Loucy (cell line): Measurements from ENCODE around the gene KLHDC8A.

Experiments
- H2AFZ ChIP-seq: fragments of 200-600 bp; sonication (generic); 2 replicates; pipeline ENCODE4 v1.6.0; 2016; ENCODE audit warnings: antibody characterized with exemption, mild to moderate bottlenecking, low read length, moderate library complexity
- H3F3A ChIP-seq: fragments of 200-600 bp; 2 replicates; pipeline ENCODE4 v1.6.0; 2016; ENCODE audit warnings: antibody characterized with exemption, low read depth, mild to moderate bottlenecking
- H3K27me3 ChIP-seq: fragments of 200-600 bp; sonication (generic); 2 replicates; pipeline ENCODE4 v1.6.1; 2014; ENCODE audit warnings: low read length, mild to moderate bottlenecking; ENCODE audit not compliant: insufficient read depth, poor library complexity, severe bottlenecking
- H3K36me3 ChIP-seq: fragments of 200-600 bp; sonication (generic); 2 replicates; pipeline ENCODE4 v1.6.1; 2016; ENCODE audit warnings: low read length; ENCODE audit not compliant: insufficient read depth
- H3K4me1 ChIP-seq: fragments of 200-600 bp; sonication (generic); 2 replicates; pipeline ENCODE4 v1.5.1; 2014; ENCODE audit warnings: low read length, mild to moderate bottlenecking; ENCODE audit not compliant: insufficient read depth, poor library complexity, severe bottlenecking
- H3K4me2 ChIP-seq: fragments of 200-600 bp; sonication (generic); 2 replicates; pipeline ENCODE4 v1.6.0; 2014; ENCODE audit warnings: antibody characterized with exemption, low read length, low read depth, mild to moderate bottlenecking; ENCODE audit not compliant: poor library complexity, severe bottlenecking
- H3K4me3 ChIP-seq: fragments of 200-600 bp; sonication (generic); 2 replicates; pipeline ENCODE4 v1.5.1; 2014; ENCODE audit warnings: low read length, mild to moderate bottlenecking, mixed read lengths; ENCODE audit not compliant: poor library complexity, severe bottlenecking
- H3K79me2 ChIP-seq: fragments of 200-600 bp; sonication (generic); 2 replicates; pipeline ENCODE4 v1.6.1; 2014; ENCODE audit warnings: low read length; ENCODE audit not compliant: insufficient read depth
- H3K9ac ChIP-seq: fragments of 200-600 bp; sonication (generic); 2 replicates; pipeline ENCODE4 v1.6.0; 2014; ENCODE audit warnings: mild to moderate bottlenecking, low read depth, low read length, moderate library complexity; ENCODE audit not compliant: poor library complexity, severe bottlenecking
- H3K9me2 ChIP-seq: fragments of 200-600 bp; sonication (generic); replicated peaks from 2 replicates; pipeline ENCODE4 v1.6.1; 2016; ENCODE audit warnings: low read depth, low read length, mixed read lengths
- H3K9me3 ChIP-seq: fragments of 200-600 bp; sonication (generic); 2 replicates; pipeline ENCODE4 v1.6.1; 2014; ENCODE audit warnings: mild to moderate bottlenecking, antibody characterized with exemption, low read length, low read depth; ENCODE audit not compliant: insufficient read depth
- H4K20me1 ChIP-seq: fragments of 200-600 bp; sonication (generic); 2 replicates; pipeline ENCODE4 v1.6.0; 2014; ENCODE audit warnings: antibody characterized with exemption, low read length, mild to moderate bottlenecking; ENCODE audit not compliant: insufficient read depth, poor library complexity, severe bottlenecking
- EZH2phosphoT487 ChIP-seq: fragments of 200-600 bp; IDR thresholded peaks from 2 replicates; pipeline ENCODE4 v1.6.1; 2018; ENCODE audit warnings: antibody characterized with exemption, mild to moderate bottlenecking, moderate library complexity, borderline replicate concordance
- TF ChIP-seq, protein P1 (sequence below): fragments of 200-600 bp; sonication (generic); conservative IDR thresholded peaks from 2 replicates; pipeline ENCODE4 v1.5.1; 2014; ENCODE audit warnings: mild to moderate bottlenecking, antibody characterized with exemption, low read length

KLHDC8A gene

GRCh38 chr1:205306929-205307566, 49.7 kb downstream of the KLHDC8A start:
- Histone ChIP-seq H3K9me3 (no peaks in the 10 kb centered on the region), H3K4me3 (no peak overlapping the region), H3K9me2 (no peaks in the 10 kb centered on the region), H3K27me3 (no peaks in the 10 kb centered on the region), H3K36me3 (peaks cover 4% of the 10 kb centered on the region; the same call in 1 of the 2 replicates), H3K79me2 (no peaks in the 10 kb centered on the region), H3K4me1 (no peaks in the 10 kb centered on the region), H3K4me2 (no peak overlapping the region), H3K9ac (no peak overlapping the region), H4K20me1 (no peaks in the 10 kb centered on the region), H3F3A (no peaks in the 10 kb centered on the region), H2AFZ (no peak overlapping the region)
- no peak for TF ChIP-seq EZH2phosphoT487
- TF ChIP-seq, protein P1, sequence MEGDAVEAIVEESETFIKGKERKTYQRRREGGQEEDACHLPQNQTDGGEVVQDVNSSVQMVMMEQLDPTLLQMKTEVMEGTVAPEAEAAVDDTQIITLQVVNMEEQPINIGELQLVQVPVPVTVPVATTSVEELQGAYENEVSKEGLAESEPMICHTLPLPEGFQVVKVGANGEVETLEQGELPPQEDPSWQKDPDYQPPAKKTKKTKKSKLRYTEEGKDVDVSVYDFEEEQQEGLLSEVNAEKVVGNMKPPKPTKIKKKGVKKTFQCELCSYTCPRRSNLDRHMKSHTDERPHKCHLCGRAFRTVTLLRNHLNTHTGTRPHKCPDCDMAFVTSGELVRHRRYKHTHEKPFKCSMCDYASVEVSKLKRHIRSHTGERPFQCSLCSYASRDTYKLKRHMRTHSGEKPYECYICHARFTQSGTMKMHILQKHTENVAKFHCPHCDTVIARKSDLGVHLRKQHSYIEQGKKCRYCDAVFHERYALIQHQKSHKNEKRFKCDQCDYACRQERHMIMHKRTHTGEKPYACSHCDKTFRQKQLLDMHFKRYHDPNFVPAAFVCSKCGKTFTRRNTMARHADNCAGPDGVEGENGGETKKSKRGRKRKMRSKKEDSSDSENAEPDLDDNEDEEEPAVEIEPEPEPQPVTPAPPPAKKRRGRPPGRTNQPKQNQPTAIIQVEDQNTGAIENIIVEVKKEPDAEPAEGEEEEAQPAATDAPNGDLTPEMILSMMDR, result no peak

DNA sequence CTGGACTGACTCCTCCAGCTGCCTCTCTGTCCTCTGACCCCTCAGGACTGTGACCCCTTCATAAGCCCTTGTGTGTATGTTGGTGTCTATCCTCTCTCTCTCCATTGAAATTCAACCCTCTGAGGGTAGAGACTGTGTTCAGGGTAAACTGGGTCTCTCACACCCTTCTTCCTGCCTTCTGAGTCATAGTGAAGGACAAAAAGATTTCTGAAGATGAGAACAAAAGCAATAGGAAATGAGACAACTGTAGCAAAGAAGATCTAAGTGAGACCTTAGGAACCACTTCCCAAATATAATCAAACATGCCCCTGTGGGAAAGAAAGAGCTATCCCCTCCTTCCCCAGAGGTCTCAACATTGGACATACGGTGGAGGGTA, 52.0 kb downstream of the KLHDC8A start:
- Histone ChIP-seq H3K9ac (no peak overlapping the region), H3K27me3 (no peaks in the 10 kb centered on the region), H3K79me2 (no peaks in the 10 kb centered on the region), H3K4me3 (no peak overlapping the region), H4K20me1 (no peaks in the 10 kb centered on the region), H3K9me2 (no peaks in the 10 kb centered on the region), H3F3A (no peaks in the 10 kb centered on the region), H3K9me3 (no peaks in the 10 kb centered on the region), H3K4me1 (no peaks in the 10 kb centered on the region), H2AFZ (no peak overlapping the region), H3K36me3 (peaks cover 4% of the 10 kb centered on the region; the same call in 1 of the 2 replicates), H3K4me2 (no peak overlapping the region)
- TF ChIP-seq EZH2phosphoT487, result no peak
- TF ChIP-seq, protein P1, result no peak

DNA sequence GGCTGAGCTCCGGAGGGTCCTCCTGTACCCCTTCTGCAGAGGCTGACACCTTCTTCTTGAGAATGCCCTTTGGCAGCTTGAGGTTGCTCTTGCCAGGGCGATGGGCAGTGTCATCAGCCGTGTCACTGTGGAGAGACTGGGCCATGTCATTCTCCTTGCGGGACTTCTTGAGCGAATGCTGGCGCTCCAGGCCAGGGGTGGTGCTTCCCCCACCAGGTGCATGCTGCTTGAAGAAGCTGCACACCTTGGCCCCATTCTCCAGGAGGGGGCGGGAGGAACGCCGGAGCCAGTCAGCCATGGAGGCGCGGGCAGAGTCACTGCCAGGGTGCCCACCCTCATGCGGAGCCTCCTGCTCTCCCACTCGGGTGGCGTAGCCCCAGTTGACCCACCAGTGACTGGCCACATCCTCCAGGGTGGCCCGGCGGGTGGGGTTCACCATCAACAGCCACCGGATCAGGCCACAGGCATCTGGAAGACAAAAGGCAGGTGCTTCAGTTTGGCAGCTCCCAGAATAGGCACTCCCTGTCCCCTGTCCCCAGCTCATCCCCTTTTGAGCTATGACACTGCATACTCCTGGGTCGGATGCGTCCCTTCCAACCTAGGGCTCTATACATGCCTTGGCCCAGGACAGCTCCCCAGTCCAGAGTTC, 52.6 kb downstream of the KLHDC8A start:
- no peak overlapping the region for H3K4me2 ChIP-seq
- H3K9me2 ChIP-seq, result no peaks in the 10 kb centered on the region
- no peaks in the 10 kb centered on the region for H3K79me2 ChIP-seq
- H3K4me1 ChIP-seq, result no peaks in the 10 kb centered on the region
- H2AFZ ChIP-seq, result no peak overlapping the region
- no peak overlapping the region for H3K9ac ChIP-seq
- H3K4me3 ChIP-seq, result no peak overlapping the region
- TF ChIP-seq, protein P1, result no peak
- H3K36me3 ChIP-seq, result peaks cover 4% of the 10 kb centered on the region; the same call in 1 of the 2 replicates
- H3K9me3 ChIP-seq, result no peaks in the 10 kb centered on the region
- no peaks in the 10 kb centered on the region for H3F3A ChIP-seq
- no peaks in the 10 kb centered on the region for H4K20me1 ChIP-seq
- H3K27me3 ChIP-seq, result no peaks in the 10 kb centered on the region
